NCI-H1048 (cell line): ENCODE results near the gene CUL4B.
"Not testable (repeated sequence)": the region's sequence is repeated elsewhere in the genome, so short reads cannot be mapped to it uniquely, and the experiment has no call there.

Experiments used
- DNase-seq: peaks from one replicate; lab custom pipeline; 2025; lab: John Stamatoyannopoulos, UW

CUL4B gene

DNA sequence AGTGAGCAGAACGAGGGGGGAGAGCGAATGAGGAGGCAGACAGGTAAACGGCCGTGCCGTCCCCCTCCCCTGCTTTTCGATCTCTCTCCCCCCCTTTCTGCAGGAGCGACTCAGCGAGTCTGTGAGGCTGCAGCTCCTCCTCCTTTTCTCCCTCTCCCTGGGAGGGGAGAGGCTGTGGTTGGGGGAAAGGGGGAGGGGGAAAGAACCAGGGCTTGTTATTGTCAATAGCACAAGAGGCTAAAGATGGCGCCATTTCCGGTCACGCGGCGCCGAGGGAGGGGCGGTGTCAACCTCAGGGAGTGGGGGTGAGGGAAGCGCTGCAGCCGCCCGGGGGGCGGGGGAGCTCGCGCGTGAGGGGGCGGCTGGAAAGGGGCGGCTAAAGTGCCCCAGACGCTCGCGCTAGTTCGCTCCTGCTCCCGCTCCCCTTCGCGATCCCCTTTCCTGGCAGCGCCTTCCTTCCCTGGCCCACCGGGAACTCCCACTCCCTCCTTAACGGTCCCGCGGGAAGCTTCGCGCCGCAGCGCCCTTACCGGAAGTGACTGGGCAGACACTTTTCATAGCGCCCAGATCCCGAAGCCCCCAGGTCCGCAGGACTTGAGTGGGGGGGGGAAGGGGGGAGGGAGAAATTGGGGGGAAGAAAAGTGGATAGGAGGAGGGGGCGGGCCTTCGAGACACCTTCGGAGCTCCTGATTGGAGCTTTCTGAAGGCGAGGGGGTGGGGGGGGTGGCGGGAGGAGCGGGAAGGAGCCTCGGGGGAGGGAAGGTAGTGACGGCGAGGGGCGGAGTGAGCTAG lies at the start of gene CUL4B:
TSS of gene CUL4B (minus strand) at position 121 of the 792 bp plus-strand sequence. CDS start 324 bp downstream, outside the sequence.
- DNase-seq = peak; percentile 70

DNA sequence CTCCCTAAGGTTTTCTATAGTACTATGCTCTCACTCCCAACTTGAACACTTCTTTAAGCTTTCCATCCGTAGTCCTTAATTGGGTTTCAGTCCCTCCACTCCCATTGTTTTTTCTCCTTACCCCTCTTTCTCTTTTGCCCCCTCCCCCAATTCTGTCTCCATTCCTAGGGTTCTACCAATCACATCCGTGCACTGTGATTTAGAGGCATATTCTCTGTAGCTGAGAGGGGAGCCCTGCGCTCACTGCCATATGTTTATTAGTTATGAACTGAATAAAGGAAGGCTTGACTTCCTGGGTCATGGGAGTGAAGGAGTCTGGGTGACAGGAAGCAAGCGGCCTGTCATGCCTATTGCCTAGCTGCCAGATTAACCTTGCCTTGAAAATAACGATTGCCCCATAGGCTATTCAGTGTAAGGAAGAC lies 43.6 kb upstream of the CUL4B start:
- DNase-seq = no peak

DNA sequence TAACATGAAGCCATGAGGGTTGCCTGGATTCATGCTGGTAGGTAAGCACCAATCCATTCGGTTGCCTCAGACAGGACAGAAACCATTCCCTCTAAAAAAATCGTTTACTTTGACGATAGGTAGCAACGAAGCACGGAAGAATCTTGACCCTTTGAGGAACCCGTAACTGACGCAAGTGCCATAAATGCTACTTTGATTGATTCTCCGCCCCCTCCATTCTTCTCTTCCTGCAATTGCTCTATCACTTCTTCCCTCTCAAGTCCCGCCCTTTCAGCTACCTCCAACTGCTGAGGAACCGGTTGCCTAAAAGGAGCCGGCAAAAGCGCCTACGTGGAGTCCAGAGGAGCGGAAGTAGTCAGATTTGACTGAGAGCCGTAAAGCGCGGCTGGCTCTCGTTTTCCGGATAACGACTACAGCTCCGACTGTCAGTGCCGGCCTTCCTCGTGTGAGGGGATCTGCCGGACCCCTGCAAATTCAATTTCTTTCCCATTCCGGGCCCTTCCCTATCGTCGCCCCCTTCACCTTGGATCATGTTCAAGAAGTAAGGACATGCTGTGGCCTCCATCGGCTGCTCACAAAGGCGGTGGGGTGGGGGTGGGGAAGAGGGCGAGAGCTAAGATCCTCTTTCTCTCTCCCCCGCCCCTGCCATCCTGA lies 43.1 kb upstream of the CUL4B start, which contains the start of gene MCTS1:
TSS of gene MCTS1 (plus strand) at position 395 of the 654 bp plus-strand sequence. CDS start at position 531, 136 bp downstream.
- peak; percentile 59 for DNase-seq

DNA sequence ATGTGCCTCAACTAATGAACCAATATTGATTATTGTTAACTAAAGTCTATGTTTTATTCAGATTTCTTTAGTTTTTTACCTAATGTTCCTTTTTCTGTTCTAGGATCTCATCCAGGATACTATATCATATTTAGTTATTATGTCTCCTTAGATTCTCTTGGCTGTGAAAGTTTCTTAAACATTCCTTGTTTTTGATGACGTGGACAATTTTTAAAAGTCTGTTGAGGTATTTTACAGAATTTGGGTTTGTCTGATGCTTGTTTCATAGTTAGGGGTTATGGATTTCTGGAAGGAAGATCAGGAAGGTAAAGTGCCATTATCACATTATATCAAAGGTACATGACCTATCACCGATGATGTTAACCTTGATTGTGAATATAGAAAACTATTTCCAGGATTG lies 24.9 kb upstream of the CUL4B start:
- DNase-seq = no peak

DNA sequence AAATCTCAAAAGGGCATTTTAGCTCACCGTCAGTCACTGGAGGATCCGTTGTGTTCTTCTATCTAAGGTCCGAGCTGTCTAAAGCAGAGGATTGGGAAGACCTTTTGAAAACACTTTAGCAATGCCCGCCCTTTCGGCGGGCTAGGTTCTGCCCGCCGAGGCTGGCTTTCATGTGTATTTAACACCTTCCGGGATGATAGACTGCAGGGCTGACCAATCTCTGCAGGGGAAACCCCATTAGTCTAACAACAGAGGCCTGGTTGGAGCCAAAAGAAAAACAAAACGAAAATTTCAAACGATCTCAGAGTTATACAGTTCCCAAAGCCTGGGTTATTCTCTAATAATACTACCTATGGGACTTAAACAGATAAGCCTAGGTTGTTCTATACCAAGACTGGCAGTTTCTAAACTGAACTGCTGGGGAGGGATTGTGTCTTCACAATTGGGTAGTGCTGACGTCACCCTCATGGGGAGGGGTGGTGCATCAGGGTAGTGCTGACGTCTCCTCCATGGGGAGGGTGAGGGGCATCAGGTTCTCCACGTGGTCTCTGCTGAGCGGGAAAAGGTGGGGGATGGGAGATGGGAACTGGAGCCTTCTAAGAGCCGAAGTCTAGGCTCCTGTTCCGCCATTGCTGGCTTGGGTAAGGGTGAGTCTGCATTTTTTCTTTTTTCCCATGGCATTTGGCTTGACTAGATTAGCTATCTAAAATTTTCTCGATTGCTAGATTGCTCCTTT lies 14.8 kb upstream of the CUL4B start:
- no peak for DNase-seq

DNA sequence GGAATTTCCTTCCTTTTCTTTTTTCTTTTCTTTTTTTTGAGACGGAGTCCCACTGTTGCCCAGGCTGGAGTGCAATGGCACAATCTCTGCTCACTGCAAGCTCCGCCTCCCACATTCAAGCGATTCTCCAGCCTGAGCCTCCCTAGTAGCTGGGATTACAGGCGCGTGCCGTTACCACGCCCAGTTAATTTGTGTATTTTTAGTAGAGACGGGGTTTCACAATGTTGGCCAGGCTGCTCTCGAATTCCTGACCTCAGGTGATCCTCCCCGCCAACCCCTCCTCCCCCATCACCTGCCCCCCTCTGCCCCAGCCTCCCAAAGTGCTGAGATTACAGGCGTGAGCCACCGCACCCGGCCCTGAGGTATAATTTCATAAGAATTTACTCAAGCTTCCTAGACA lies 13.0 kb upstream of the CUL4B start:
- not testable (repeated sequence) for DNase-seq

DNA sequence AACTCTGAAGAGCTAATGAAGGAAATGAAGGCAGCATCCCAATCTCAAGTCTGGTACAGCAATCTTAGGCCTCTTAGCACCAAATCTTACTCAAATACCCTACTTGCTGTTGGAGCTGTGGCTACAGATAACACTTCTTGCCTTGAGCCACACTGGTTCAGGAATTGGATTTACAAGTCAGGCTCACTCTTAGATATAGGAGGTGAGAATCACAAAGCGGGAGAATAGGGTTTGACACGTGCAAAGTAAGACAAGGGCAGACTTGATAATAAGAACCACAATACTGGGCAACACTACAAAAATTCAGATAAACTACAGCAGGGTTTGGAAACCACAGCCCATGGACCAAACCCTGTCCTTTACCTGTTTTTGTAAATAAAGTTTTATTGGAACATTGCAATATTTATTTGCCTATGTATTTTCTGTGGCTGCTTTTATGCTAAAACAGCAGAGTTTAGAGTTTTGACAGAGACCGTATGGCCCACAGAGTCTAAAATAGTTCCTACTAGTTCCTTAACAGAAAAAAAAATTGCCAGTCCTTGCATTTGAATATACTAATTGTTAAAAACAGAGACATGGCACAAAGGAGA lies 9.3 kb upstream of the CUL4B start:
- DNase-seq = no peak

DNA sequence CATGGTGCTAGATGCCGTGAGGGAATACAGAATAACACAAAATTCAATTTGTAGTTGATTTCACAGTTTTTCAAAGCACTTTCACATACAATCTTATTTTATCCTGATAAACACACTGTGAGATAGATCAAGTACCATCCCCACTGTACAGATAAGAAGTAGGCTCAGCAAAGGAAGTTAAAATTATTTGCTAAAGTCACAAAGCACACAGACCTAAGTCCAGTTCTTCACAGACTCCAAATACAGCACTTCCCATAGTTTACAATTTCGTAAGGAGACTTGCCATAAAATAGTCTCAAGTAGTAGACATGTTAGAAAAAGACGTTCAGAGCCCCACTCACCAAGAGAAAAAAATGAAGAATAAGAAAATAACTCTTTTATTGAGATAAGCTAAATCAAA lies 7.8 kb upstream of the CUL4B start:
- DNase-seq = no peak

DNA sequence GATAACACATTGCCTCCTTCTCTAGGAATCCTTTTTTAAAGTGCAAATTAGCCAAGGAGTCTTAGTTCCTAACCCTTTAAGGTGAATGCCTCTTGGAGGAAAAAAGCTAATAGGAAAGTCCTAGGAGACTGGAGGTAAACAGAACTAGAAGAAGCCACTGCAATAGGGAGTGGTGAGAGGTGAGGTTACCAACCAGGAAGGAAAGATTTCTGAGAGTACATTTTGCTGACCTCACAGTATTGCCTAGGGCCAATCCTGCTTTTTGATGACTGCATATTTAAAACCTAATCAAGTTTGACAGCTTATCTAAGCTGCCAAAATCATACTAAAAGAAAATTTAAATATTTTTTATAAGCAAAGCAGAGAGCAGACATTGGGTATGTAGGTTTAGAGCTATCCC lies 7.3 kb upstream of the CUL4B start:
- no peak for DNase-seq

DNA sequence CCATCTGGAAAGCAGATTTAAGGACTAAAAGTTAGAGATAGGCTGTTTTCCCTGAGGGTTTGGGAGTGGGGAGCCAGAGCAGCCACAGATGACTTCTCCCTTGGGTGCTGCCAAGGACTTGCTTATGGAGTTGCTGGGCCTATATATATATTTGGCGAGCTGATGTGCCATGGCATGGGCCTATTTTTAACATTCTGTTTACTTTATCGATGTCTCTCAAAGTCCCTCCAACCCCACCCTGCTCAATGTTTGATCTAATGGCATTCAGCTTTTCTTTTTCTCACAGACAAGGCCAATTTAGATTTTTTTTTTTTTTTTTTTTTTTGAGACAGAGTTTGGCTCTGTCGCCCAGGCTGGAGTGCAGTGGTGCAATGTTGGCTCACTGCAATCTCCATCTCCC lies 6.1 kb upstream of the CUL4B start:
- no peak for DNase-seq

DNA sequence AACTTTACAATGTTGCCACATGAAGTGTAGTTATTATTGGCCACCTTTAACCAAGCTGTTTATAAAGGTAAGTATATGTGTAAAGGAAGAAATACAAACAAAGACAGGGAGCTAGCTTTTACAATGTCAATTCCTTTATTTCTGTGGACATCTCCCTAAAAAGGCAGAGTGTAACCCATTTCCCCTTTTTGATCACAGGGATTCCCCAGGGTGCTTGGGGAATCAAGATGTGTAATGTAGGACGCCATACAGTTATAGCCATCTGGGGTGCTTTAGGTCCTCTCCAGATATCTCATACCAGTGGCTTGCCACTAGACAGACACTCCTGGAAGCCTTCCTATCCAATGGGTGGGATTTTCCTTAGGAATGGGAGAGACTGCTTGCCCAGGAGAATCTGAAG lies 4.2 kb upstream of the CUL4B start:
- no peak for DNase-seq

DNA sequence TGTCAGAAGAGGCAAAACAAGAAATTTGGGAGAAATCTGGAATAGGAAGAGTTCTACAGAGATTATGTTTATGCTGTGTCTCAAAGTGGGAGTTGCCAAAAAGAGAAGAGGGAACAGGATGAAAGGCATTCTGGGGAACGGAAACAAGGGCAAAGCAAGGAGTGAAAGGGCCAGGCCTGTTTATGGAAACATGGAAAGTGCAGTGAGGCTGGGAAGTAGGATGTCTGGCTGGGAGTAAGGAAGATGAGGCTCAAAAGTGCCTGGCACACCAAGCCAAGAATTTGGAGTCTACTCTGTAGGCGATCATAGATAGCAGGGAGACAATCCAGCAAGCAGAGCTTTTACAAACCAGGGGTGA lies 1.8 kb upstream of the CUL4B start:
- no peak for DNase-seq

DNA sequence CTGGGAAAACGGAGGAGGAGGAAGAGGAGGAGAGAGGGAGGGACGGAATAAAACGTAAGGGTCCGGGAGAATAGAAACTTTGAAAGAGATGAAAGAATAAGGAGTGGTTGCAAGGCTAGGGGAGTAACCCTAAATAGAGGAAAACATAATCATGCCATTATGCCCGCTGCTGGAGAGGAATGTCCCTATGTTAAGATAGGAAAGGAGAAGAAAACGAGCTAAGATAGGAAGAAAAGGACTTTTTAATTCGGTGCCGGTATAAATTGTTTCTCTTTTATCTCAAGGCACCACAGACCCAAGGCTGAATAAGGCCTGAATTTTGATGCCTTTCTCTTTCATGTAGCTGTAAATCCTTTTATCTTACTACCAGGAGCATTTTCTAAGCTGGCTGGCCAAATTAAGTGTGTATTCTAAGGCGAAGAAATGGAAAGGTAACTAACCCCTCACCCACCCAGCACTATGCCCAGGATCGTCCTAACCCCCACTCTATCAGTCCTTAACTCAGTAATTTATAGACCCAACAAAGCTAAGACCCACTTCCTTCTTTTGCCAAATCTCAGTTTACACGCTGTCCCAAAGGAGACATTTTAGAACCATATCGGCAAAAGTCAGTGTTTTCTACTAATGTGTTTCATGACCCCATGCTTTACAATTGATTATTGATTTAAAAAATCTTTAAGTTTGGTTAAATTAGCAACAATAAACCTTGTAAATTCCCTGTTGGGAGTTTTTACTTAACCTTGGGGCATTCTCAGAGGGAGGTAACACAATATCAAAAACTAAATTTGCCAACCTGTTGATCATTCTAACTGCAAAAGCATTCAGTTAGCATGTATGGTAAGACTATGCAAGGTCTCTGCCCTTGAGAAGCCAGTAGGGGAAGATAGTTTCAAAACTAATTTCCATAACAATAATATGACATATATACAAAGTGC lies 1.1 kb upstream of the CUL4B start:
- no peak for DNase-seq

DNA sequence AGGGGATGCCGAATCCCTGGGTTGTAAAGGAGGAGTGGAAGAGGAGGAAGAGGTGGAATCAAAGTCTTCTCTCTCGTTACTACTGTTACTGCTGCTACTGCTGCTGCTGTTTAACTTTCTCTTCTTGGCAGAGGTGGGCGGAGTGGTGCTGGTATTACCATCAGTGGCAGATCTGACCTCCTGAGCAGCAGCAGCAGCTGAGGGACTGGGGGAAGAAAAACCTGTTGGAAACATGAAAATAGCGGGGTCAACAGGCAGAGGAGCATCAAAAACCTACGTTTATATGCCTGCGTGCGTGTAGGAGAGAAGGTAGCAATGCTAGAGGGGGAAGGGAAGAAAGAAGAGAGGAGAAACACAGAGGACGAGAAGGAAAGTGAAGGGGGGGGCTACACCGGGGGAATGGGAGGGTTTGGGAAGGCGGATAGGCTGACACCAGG lies 339 bp downstream of the CUL4B start:
- DNase-seq = no peak

DNA sequence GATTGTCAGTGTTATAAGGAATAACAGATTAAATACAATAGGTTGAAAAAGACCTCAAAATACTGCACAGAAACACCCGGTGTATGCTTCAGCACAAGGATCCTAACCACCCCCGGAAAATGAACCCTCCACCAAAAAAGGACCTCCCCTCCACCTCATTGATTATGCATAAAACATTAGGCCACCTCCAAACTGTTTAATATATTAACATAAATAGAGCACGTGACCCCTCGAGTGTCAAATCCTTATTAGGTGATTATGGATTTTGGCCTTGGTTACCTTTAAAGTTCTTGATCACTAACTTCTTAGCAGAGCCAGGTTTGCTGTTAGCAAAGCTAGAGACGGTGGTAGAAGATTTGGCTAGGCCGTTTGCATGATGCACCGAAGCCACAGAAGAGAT lies 958 bp downstream of the CUL4B start:
- DNase-seq = no peak

DNA sequence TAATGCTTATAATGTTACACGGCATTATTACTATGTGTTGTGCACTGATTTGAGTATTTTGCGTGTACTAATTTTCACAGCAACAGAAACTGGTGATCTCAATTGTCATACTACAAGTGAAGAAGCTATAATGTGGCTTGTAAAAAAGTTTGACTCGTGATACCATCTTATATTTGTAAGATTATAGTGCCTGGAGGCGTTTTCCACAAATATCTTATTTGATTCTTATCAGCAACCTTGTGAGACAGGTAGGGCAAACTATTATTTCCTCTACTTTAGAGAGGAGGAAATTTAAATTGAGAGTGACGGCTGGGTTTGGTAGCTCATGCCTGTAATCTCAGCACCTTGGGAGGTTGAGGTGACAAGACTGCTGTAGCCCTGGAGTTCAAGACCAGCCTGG lies 4.5 kb downstream of the CUL4B start:
- no peak for DNase-seq

DNA sequence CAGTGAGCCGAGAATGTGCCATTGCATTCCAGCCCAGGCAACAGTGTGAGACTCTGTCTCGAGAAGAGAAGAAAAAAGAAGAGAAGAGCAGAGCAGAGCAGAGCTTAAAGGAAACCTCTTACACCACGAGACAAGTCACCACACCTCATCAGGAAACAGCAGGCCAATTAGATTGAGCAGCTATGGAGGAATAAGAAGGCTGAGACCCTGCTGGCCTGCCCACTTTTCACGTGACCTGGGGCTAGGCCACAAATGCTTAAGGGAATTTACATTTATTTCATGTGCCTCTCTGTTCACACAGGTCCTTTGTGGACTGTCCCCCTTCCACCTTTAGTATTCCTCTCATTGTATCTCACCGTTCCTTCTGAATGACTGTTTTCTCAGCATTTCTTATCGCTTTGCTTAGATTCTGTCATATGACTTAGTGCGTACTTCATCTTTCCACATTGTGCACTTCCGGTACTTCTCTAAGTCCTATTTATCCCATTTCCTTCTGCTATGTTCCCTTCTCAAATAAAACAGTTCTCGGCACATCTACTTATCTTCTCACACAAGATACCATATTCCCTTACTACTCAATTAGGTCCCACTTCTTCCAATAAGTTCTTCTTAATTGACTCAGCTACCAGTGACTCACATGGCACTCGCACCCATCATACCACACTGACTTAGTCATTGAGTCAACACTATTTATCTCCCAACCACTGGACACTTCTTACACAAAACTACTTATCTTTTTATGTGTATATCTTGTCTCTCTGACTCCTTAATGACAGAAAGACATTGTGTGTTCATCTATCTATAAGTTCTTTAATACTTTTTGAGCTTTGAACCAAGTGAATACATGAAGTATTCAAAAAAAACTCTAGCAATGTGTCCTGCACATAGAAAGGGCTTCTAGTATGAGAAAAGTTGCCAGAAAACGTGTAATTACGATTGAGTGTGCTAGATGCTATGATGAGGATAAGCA lies 11.0 kb downstream of the CUL4B start:
- DNase-seq = no peak

DNA sequence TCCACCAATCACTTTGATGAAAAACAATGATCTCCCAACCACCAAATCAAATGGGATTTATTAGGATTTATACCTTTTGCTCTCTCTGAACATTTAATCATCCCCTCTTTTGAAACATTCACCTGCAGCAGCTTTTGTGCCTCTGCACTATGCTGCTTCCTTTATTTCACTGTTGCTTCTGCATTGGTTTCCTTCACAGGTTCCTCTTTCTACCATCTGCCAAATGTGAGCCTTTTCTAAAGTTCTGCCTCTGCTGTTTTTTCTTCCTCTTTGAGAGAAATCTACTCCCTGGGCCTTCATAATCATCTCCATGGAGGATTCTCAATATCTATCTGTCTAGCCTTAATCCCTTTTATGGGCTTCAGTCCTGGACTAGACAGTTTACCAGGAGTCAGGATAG lies 24.7 kb downstream of the CUL4B start:
- no peak for DNase-seq

DNA sequence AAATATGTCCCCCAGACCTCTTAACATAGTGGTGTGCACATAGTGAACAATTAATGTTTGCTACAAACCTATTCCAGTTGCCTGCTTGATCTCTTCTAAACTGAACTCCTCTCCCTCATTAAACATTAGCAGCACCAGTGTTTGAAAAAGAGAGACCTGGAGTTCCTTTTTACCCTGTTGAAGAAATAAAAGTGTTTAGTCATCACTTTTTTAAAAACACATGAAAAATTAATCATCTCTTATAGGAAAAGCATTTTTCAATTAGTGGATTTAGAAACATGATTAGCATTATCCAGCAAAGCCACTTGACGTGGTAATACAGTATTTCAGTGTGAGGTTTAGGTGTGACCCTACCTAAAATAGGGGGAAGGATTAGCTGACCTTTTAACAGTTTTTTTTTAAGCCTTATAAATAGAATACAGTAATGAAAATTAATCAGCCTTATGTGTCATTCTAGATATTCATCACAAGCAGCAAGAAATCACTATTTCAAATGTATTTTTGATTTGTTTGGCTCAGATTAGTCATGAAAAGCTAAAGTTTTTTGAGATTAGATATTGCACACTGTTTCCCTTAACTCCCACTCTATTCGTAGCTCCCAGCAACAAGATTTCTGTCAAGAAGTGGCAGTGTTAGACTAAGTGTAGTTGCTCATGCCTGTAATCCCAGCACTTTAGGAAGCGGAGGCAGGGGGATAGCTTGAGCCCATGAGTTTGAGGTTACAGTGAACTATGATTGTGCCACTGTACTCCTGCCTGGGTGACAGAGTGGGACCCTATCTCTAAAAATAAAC lies 26.2 kb downstream of the CUL4B start:
- no peak for DNase-seq
